Ramos (cell line): ENCODE measurements around the gene RREB1.

Experiments
- in situ Hi-C: fragments of 300-500 bp; cut with MboI; formaldehyde crosslinking; loops from one replicate; pipeline ENCODE4 v1.14.3; 2022; ENCODE audit warnings: low sequenced_read_pairs; ENCODE audit not compliant: unreplicated experiment

Gene RREB1, protein sequence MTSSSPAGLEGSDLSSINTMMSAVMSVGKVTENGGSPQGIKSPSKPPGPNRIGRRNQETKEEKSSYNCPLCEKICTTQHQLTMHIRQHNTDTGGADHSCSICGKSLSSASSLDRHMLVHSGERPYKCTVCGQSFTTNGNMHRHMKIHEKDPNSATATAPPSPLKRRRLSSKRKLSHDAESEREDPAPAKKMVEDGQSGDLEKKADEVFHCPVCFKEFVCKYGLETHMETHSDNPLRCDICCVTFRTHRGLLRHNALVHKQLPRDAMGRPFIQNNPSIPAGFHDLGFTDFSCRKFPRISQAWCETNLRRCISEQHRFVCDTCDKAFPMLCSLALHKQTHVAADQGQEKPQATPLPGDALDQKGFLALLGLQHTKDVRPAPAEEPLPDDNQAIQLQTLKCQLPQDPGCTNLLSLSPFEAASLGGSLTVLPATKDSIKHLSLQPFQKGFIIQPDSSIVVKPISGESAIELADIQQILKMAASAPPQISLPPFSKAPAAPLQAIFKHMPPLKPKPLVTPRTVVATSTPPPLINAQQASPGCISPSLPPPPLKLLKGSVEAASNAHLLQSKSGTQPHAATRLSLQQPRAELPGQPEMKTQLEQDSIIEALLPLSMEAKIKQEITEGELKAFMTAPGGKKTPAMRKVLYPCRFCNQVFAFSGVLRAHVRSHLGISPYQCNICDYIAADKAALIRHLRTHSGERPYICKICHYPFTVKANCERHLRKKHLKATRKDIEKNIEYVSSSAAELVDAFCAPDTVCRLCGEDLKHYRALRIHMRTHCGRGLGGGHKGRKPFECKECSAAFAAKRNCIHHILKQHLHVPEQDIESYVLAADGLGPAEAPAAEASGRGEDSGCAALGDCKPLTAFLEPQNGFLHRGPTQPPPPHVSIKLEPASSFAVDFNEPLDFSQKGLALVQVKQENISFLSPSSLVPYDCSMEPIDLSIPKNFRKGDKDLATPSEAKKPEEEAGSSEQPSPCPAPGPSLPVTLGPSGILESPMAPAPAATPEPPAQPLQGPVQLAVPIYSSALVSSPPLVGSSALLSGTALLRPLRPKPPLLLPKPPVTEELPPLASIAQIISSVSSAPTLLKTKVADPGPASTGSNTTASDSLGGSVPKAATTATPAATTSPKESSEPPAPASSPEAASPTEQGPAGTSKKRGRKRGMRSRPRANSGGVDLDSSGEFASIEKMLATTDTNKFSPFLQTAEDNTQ (N-terminal part only)

DNA sequence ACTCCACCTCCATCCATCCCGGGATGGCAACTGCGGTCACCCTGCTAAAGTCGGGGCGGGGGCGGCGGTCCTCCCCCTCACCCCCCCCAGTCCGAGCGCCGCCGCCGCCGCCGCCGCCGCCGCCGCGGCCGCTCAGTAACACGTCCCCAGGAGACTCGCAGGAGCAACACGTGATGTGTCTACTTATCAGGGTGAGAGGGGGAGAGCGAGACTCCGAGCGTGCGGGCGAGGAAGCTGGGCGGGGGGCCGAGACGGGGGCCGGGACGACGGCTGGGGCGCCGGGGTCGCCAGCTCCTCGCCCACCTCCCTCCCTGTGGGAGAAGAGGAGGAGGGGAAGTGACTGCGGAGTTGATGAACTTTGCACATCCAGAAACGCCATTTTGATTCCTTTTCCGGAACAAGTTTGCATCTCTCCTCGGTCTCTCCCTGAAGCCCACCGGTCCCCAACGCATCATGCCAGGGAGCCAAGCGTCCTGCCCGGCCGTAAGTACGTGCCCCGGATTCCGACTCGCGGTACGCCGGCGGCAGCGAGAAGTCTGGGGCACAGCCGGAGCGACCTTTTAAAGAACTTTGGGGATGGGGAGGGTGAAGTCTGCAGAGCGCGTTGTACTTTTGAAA is at the start of gene RREB1:
RREB1 (plus strand) TSS at position 384 of the 618 bp plus-strand sequence. CDS start 73,951 bp downstream, outside the sequence.
- in situ Hi-C loops, result no loop called here

DNA sequence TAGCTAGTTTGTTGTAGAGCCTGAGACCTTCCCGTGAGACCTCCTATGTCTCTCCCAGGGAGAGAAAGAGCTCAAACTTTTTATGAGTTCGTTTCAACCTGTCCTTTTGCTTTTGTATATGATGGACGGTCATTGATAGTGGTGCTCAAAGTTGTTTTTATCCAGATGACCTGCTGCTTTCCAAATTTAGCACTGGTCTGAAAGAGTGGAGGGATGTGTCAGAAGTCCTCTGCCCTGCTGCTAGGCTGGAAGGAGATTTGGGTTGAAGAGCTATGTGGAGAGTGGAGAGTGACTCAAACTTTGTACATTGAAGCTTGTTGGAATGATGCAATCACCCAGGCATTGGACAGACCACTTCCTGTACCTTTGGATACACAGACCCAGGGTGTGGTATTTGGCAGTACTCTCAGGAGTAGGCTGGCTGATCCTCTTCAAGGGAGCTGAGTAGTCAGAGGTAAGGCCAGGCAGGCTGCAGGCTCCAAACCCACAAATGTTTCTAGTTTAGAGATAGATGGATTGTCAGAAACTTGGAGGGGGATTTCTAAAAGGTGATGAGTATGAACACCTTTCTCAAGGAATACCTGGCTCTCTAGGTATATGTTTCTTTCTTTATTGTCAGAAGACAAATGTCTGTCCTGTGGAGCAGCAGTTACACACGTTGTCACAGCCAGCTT is 49.4 kb upstream of the RREB1 start:
- in situ Hi-C loops, result no loop called here

DNA sequence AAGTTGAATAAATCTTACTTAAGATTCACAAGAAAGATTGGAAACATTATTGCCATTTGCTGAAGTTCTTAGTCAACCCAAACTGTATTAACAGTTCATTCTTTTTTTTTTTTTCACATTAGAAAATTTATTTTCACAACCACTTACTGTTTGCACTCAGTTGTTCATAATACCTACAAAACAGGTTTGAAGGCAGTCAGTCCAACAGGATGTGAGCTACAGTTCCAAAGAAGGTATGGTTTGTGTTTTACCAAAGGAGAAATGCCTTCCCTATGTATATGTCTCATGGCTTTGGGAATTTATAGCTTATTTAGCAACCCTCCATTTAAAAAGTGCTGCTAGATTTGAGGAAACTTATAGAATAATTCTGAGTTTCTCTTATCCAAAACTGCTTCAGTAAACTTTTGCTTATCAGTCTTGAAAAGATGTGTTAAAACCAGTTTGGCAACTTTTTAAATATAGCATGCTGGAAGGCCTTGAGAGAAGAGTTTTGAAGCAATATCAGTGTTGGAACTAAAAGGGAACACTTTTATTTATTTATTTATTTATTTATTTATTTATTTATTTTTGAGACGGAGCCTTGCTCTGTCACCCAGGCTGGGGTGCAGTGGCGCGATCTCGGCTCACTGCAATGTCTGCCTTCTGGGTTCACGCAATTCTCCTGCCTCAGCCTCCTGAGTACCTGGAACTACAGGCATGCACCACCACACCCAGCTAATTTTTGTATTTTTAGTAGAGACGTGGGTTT is 46.8 kb upstream of the RREB1 start:
- in situ Hi-C loops, result no loop called here

DNA sequence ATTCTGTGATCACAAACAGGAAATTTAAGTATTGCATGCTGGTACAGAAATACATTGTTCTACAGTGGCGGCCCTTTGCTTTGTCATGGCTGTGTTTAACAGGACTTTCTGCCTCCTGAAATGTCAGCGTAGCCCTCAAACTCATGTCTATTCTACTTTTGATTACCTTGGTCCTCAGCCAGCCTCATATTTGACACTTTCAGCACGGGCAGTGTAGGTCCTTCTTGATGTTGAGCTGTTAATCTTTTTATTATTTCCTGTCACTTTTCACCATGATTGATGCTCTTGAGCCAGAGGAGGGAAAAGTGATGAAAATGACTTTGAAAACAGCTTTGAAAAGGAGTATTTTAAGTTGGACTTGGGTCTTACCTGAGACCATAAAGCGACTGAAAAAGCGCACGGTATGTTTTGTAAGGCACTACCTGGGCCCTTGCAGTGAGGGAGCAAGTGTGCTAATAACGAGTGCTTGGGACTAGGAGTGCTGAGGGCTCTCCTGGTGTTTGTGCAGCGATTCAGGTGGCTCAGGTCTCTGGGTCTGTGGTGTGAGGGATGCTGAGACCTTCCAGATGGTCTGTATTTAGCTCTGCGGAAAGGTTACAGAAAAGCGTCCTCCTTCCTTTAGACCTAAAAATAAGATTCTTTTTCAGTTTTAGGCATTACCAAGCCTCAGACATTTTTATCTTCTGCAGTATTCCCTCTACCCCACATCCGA is 45.2 kb upstream of the RREB1 start:
- in situ Hi-C loops, result no loop called here

DNA sequence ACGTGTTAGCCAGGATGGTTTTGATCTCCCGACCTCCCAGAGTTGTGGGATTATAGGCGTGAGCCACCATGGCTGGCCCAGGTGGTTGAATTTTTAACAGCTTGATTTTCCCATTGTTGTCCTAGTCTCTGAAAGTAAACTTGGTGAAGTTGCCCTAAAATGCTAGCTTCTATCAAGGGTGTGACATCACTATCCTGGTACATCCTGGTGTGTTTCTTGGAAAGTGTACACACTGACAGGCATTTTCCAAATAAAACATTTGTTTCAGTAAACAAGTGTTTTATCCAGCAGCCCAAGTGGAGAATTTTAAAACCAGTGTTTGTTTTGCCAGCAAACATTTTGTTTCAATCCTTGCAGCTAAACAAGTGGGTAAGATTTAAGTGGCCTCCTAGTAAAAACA is 40.5 kb upstream of the RREB1 start:
- in situ Hi-C loops, result no loop called here

DNA sequence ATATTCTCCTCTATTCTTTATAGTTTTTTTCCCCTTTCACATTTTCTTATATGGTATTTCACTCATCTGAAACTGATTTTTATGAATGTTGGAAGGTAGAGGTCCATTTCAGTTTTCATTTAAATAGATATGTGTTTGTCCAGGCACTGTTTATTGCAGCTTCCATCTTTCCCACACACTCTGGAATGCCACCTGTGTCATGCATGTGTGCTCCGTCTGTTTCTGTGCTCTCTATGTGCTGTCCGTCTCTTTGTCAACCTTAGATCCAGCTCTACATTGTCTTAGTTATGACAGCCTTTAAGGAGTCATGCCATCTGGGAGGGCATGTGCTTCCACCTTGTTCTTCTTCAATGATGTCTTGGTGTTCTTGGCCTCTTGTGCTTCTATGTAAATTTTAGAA is 36.4 kb upstream of the RREB1 start:
- in situ Hi-C loops, result no loop called here

DNA sequence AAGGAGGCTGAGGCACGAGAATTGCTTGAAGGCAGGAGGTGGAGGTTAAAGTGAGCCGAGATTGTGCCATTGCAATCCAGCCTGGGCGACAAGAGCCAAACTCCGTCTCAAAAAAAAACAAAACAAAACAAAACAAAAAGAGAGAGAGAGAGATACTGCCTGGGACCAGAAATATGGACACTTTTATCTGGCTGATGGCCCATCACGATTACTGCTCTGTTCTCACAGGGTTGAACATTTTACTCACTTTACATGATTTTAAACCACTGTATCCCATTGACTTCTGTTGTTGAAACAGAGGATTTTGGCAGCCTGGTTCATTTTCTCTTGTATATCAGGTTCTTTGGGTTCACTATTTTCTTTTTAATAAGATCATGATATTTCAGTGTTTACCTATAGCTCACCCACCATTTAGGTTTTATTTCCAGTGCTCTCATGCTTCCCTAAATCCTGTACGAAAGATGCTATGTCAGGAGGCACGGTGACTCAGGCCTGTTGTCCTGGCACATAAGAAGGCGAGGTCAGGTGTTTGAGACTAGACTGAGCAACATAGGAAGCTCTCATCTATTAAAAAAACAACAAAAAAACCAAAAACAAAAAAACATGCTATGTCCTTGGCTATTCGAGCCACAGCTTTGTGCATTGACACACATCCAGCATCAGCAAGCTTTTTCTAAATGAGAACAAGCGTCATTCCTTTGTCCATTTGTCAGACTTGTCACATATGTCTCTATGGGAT is 34.5 kb upstream of the RREB1 start:
- in situ Hi-C loops, result no loop called here

DNA sequence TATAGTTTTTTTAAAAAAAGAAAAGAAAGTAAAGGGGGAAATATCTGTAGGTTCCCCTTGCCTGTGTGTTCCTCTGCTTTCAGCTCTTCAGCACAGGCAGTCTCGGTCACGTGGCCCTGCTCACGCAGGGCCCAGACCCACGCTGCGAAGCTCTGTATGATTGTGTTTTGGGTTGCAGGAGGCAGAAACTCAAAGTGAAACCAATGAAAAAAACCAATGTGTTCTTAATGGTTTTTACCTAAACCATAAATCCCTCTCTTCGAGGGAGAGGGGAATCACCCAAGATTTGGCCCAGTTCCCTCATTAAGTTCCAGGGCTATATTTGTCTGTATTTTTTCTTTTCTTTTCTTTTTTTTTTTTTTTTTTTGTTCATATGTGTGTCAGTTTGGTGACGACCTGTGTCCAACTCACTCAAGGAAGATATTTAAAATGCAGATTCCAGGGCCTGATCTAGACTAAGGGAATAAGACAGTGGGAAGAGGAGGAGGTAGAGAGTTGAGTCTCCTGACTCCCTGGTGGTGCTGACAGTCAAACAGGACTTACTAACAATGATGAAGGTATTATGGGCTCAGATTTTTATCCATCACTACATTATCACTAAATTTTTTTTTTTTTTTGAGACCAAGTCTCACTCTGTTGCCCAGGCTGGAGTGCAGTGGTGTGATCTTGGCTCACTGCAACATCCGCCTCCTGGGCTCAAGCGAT is 33.8 kb upstream of the RREB1 start:
- in situ Hi-C loops, result no loop called here

DNA sequence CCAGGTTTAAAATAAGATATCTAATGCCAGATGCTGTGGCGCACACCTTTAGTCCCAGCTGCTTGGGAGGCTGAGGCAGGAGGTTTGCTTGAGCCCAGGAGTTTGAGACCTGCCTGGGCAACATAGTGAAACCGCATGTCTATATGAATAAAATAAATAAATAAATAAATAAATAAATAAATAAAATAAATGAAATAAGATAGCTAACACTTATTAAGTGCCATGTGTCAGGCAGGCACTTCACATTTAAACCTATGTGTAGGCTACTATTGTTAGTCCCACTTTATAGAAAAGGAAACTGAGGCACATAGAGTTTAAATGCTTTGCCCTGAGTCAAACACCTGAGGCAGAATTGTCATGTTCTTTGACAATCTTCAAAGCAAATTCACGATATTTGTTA is 32.9 kb upstream of the RREB1 start:
- in situ Hi-C loops, result no loop called here

DNA sequence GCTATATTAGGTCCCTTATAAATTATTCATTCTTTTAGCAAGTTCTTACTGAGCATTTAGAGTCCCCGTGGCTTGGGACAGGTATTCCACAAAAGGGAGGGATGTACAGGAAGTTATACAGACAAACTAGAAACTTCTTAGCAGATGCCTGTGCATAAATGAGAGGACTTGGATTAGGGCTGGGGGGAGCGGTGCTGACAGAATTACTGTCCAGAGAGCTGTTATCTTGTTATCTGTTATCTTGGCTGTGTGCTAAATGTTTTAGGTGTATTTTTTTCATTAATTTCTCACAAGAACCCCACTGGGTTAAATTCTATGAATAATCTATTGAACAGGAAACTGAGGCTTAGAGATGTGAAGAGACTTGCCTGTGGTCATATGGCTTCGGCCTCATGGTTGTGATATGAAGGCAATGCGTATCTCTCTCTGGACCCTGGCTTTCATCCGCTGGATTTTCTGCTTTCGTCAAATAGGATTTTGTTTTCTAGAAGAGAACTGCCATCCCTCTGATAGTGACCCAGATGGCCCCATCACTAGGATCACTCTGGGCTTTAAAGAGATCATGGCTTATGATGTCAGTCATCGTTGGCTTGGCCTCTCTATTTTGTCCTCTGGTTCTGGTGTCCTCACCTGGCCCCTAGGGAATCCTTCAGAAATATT is 32.3 kb upstream of the RREB1 start:
- in situ Hi-C loops, result no loop called here

DNA sequence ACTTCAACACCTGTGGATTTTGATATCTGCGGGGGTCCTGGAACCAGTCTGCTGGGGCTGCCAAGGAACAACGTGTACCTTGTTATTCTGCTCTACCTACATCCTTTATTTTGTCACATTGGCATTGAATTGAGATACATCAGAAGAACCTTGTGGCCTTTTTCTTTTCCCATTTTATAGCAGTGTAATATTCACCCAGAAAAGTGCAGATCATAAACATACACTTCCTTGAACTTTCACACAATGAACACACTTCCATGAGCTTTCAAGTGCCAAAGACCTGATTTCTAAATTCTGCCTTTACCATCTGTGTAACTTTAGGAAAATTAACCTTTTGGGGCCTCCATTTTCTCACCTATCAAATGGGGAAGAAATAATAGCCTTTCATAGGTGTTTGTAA is 29.9 kb upstream of the RREB1 start:
- in situ Hi-C loops, result no loop called here

DNA sequence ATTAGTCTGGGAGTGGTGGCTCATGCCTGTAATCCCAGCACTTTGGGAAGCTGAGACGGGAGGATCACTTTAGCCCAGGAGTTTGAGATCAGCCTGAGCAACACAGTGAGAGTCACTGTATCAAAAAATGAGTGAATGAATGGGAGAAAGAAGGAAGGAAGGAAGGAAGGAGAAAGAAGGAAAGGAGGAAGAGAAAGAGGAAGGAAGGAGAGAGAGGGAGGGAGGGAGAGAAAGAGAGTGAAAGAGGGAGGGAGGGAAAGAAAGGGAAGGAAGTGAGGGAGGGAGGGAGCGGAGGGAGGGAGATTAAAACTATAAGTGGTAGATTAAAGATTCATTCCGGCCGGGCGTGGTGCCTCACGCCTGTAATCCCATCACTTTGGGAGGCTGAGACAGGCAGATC is 28.9 kb upstream of the RREB1 start:
- in situ Hi-C loops, result no loop called here

DNA sequence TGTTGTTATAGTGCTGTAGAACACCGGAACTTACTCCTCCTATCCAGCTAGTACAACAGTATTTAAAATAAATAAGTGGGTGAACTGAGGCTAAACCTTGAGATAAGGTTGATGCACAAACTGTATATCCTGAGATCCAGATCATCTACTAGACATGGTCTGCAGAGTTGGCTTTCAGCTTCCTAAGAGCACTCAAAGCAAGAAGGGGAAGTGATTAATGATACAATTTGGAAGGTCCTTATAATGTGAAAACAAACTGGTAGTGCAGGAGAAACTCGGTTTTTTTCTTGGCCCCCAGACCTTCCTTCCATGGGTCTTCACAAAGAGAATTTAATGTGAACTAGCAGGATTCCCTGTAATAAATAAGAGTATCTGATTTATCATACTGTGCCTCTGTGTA is 27.4 kb upstream of the RREB1 start:
- in situ Hi-C loops, result no loop called here

DNA sequence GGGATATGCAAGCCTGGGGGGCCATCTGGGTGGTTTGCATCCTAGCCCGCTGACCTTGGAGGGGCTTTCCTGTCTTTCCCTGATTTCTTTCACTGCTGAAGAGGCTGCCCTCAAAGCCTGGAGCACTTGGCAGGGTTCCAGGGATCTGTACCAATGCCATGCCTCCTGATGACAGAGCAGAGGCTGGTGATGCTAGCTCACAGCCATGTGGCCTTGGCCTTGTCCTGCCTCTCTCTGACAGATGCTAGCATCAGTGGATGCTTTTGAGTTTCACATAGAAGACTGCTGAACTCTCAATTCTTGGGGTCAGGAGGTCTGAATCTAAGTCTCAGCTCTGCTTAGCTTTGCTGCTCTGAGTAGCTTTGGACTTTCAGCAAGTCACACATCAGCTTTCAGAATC is 21.9 kb upstream of the RREB1 start:
- in situ Hi-C loops, result no loop called here

DNA sequence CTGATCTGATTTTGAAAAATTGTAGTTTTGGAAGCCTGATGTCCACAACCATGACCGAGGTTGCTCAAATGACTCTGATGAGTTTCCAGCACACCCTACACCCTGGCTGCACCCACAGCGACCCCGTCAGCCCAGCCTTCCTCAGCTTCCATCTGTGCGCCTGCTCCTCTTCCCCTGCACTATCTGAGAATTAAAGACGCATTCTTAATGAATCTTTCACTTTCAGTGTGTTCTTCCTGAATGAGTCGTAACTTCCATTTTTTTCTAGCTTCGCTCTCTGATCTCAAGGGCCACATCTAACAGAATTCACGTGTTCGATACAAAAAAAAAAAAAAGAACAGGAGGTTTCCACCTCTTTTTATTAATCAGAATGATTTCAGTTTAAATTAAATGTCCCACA is 21.3 kb upstream of the RREB1 start:
- in situ Hi-C loops, result no loop called here

DNA sequence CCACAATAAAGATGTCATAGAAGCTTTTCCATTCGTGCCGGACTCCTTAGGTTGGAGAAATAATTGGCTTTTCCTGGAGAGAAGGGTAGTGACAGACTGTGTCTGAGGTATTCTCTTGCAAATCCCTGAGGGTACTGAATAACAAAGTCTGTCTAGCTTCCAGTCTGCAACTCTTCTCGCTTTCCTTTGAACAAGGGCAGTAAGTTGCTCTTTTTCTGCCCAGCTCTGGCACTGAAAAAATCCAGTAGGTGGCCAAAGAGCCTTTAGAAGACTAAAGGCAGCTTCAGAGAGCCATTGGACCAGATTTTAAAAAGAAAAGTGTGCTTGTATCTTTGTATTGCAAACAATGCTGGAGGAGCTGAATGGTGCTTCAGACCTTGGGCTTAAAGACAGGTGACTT is 20.7 kb upstream of the RREB1 start:
- in situ Hi-C loops, result no loop called here

DNA sequence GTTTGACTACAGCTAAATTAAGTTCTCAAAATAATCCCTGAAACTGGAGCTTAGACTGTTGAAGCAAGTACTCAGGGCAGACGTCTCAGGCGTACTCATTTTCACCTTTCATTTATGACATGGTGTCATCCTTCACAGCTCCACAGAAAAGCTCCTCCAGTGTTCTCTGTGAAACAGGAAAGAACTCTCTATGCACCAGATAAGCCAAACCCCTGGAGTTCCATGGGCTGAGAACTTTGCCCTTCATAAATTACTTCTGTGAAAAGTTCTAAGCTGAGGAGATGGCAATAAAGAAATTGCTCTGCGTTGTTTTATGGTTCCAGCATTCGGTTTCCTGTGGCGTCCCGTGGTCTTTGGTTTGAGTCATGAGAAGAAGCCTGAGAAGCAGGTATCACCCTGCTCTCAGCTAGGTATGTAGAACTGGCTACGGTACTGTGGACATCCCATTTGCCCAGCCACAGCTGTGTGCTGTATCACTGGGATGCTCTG is 20.2 kb upstream of the RREB1 start:
- in situ Hi-C loops, result no loop called here
